Thoracic aorta (tissue), 2 donors: ENCODE measurements around the gene PAK5. TPM values are rescaled to one million over a fixed set of nuclear protein-coding genes. Genes with fewer than 3 reads are reported as not detected.

Source experiments
- ATAC-seq: fragments of 150-250 bp; one replicate; pipeline ENCODE4 v1.8.0; 2017; ENCODE audit warnings: low read depth; ENCODE audit not compliant: insufficient number of reproducible peaks, low FRiP score
- DNase-seq: peaks from one replicate; pipeline ENCODE4 v3.0.0-alpha.2; 2020; ENCODE audit warnings: low spot score
- H3K27ac ChIP-seq, 2 donors: fragments of 200-600 bp; sonication (generic); 1 replicate in 1 of 2; 2 replicates in 1 of 2; pipeline ENCODE4 v1.5.1; 2016; ENCODE audit warnings: mild to moderate bottlenecking in 2 of 2, moderate library complexity in 2 of 2
- H3K27me3 ChIP-seq: fragments of 200-600 bp; sonication (generic); replicated peaks from 2 replicates; pipeline ENCODE4 v1.6.0; 2016; ENCODE audit warnings: mild to moderate bottlenecking; ENCODE audit not compliant: insufficient read depth
- H3K36me3 ChIP-seq: fragments of 200-600 bp; sonication (generic); one replicate; pipeline ENCODE4 v1.5.1; 2016
- H3K4me1 ChIP-seq, 2 donors: fragments of 200-600 bp; sonication (generic); 1 replicate in 1 of 2; 2 replicates in 1 of 2; pipeline versions ENCODE4 v1.5.1 to v1.6.0; 2016; ENCODE audit warnings: low read depth in 2 of 2, mild to moderate bottlenecking in 1 of 2; ENCODE audit not compliant: control insufficient read depth in 1 of 2
- H3K4me3 ChIP-seq: fragments of 200-600 bp; sonication (generic); 2 replicates; pipeline ENCODE4 v1.5.1; 2016; ENCODE audit warnings: mild to moderate bottlenecking
- H3K9me3 ChIP-seq: fragments of 200-600 bp; sonication (generic); 2 replicates; pipeline ENCODE4 v1.5.1; 2016
- CTCF ChIP-seq: fragments of 200-600 bp; sonication (generic); IDR thresholded peaks from one replicate; pipeline ENCODE4 v1.5.1; 2019; ENCODE audit warnings: antibody characterized with exemption
- total RNA-seq, 2 donors: library from RNA; depleted of rRNA; stranded (reverse); fragments of >200 nt; gene quantifications; one replicate each; pipeline versions ENCODE4 v1.1.0 to v1.2.3, GENCODE V29; 2016

Gene PAK5
- total RNA-seq, 2 donors from 2014 or later, result not detected

GRCh38 chr20:9518576-9519175 is 320.2 kb downstream of the PAK5 start:
- Histone ChIP-seq H3K4me1 (peaks cover 12 to 24% of the 10 kb centered on the region in 2 donors), H3K4me3 (no peak overlapping the region), H3K9me3 (no peaks in the 10 kb centered on the region), H3K36me3 (no peaks in the 10 kb centered on the region), H3K27ac (no peak overlapping the region), H3K27me3 (no peaks in the 10 kb centered on the region)
- no peak for TF ChIP-seq CTCF
- no peak for ATAC-seq
- DNase-seq, result no peak

DNA sequence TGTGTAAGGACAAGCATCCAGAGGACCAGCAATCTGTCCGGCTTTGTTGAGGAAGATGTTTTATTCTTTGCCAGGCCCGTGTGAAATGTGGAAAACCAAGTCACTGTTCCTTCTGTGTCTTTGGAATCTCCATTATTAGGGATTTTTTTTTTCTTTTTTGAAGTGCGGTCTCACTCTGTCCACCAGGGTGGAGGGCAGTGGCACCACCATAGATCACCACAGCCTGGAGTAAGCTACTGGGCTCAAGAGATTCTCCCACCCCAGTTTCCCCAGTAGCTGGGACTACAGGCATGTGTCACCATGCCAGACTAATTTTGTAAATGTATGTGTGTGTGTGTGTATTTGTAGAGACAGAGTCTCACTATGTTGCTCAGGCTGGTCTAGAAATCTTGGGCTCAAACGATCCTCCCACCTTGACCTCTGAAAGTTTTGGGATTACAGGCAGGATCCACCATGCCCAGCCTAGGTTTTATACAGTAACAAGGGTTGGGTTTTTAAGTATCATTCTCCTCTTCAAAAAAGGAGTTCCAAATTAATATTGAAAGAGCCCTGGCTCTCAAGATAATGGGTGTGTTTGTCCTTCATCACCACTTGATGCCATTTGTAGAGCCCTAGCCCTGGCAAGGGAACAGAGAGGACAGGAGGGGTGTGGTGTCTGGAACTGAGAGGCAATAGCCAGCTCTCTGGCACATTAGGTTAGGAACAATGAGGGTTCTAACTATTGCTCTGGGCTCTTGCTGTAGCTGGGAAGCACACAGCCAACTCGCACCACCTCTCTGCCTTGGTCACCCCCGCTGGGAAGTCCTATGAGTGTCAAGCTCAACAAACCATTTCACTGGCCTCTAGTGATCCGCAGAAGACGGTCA is 321.3 kb downstream of the PAK5 start:
- Histone ChIP-seq H3K4me3 (no peak overlapping the region), H3K36me3 (no peaks in the 10 kb centered on the region), H3K27ac (no peak overlapping the region), H3K4me1 (peaks cover 12 to 24% of the 10 kb centered on the region in 2 donors), H3K9me3 (no peaks in the 10 kb centered on the region), H3K27me3 (no peaks in the 10 kb centered on the region)
- ATAC-seq, result no peak
- TF ChIP-seq CTCF, result no peak
- DNase-seq, result no peak

- Histone ChIP-seq H3K36me3 (no peaks in the 10 kb centered on the region), H3K27ac (no peak overlapping the region), H3K4me3 (peak overlapping the region; percentile 60), H3K9me3 (no peaks in the 10 kb centered on the region), H3K4me1 (peaks cover 12 to 24% of the 10 kb centered on the region in 2 donors), H3K27me3 (no peaks in the 10 kb centered on the region)
- ATAC-seq (no peak), DNase-seq (no peak)
- TF ChIP-seq CTCF, result no peak
These were observed 322.5 kb downstream of the PAK5 start for GRCh38 chr20:9516234-9516871.

DNA sequence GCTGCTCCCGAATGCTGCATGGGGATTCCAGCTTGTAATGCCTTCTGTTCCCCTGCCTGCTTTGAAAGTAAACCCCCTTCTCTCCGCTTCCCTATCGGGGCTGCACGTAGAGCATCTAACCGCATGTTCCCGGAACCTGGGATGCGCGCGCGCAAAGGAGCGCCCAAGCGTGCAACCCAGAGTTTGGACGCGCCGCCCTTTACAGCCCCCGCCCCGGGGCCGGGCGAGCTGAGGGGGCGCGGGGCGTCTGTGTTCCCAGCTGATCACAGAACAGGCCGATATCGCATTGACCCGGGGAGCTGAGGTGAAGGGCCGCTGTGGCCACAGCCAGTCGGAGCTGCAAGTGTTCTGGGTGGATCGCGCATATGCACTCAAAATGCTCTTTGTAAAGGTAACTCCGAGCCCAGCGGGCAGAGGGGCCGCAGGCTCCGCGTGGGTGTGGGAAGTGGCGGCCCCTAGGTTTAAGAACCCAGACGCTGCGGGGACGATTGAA is 323.1 kb downstream of the PAK5 start:
- Histone ChIP-seq H3K4me3 (peak overlapping the region; percentile 60), H3K27me3 (no peaks in the 10 kb centered on the region), H3K9me3 (no peaks in the 10 kb centered on the region), H3K27ac (no peak overlapping the region), H3K36me3 (no peaks in the 10 kb centered on the region), H3K4me1 (peaks cover 12 to 24% of the 10 kb centered on the region in 2 donors)
- DNase-seq (no peak), ATAC-seq (no peak)
- no peak for TF ChIP-seq CTCF

DNA sequence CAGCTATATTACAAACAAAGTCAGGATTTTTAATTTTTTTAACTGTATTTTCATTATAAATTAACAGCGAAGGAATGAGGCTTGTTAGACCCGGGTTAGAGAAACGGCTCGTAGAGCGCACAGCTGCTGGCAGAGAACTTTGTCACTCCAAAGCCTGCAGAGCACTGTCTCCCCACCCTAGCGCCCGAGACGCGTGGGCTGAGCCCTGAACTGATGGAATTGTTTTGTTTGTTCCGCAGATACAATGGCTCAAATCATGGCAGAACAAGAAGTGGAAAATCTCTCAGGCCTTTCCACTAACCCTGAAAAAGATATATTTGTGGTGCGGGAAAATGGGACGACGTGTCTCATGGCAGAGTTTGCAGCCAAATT is 323.7 kb downstream of the PAK5 start:
- ATAC-seq (no peak), DNase-seq (no peak)
- Histone ChIP-seq H3K4me3 (peak overlapping the region; percentile 60), H3K36me3 (no peaks in the 10 kb centered on the region), H3K9me3 (no peaks in the 10 kb centered on the region), H3K27me3 (no peaks in the 10 kb centered on the region), H3K27ac (no peak overlapping the region), H3K4me1 (peaks cover 12 to 24% of the 10 kb centered on the region in 2 donors)
- no peak for TF ChIP-seq CTCF
